HG03565 (cell line): ENCODE measurements around the gene FARSA.
A peak's percentile ranks its signal among the peaks of the same experiment; 100 is the strongest.
"Not testable (repeated sequence)": the region's sequence is repeated elsewhere in the genome, so short reads cannot be mapped to it uniquely, and the experiment has no call there.

Experiments
- ATAC-seq: cut with Tn5 transposase; IDR thresholded peaks from one replicate; pipeline ENCODE4 v1.9.1; 2021; ENCODE audit warnings: mild to moderate bottlenecking, moderate library complexity; ENCODE audit not compliant: unreplicated experiment

FARSA gene

GRCh38 chr19:12891553-12892021, 41.9 kb downstream of the FARSA start:
- no peak for ATAC-seq

- peak; percentile 89 for ATAC-seq
Observed at GRCh38 chr19:12890787-12891552, 42.5 kb downstream of the FARSA start, which contains the start of gene GCDH. Gene GCDH, plus strand, starts transcription at chr19:12891160. Its CDS starts 145 bp downstream, at chr19:12891305.

- not testable (repeated sequence) for ATAC-seq
Observed at GRCh38 chr19:12890299-12890786, 43.2 kb downstream of the FARSA start.

- no peak for ATAC-seq
Observed at GRCh38 chr19:12888006-12888603, 45.4 kb downstream of the FARSA start.

GRCh38 chr19:12886969-12887747, 46.4 kb downstream of the FARSA start, which contains the start of gene KLF1:
Gene KLF1, minus strand, starts transcription at chr19:12887201. Its CDS starts 61 bp downstream, at chr19:12887140.
- ATAC-seq, result no peak

GRCh38 chr19:12886651-12886968, 46.9 kb downstream of the FARSA start:
- no peak for ATAC-seq

- no peak for ATAC-seq
Observed at GRCh38 chr19:12885749-12886650, 47.5 kb downstream of the FARSA start.

GRCh38 chr19:12884926-12885748, 48.4 kb downstream of the FARSA start:
- ATAC-seq, result peak; percentile 35

- no peak for ATAC-seq
Observed at GRCh38 chr19:12884627-12884925, 48.9 kb downstream of the FARSA start.

- no peak for ATAC-seq
Observed at GRCh38 chr19:12884202-12884601, 49.3 kb downstream of the FARSA start.

GRCh38 chr19:12882589-12882988, 50.9 kb downstream of the FARSA start:
- ATAC-seq, result no peak

GRCh38 chr19:12881172-12881808, 52.2 kb downstream of the FARSA start, which contains the start of gene DNASE2:
Gene DNASE2, minus strand, starts transcription at chr19:12881449. Its CDS starts 74 bp downstream, at chr19:12881375.
- ATAC-seq, result peak; percentile 68

GRCh38 chr19:12880551-12881171, 52.9 kb downstream of the FARSA start:
- ATAC-seq, result no peak

- no peak for ATAC-seq
Observed at GRCh38 chr19:12875086-12875485, 58.4 kb downstream of the FARSA start.

- no peak for ATAC-seq
Observed at GRCh38 chr19:12873891-12874745, 59.4 kb downstream of the FARSA start.

- no peak for ATAC-seq
Observed at GRCh38 chr19:12872941-12873890, 60.3 kb downstream of the FARSA start.
